Astrocyte of the spinal cord (primary cell): Measurements from ENCODE around the gene MYRIP.

Experiments
- DNase-seq: peaks from one replicate; pipeline ENCODE4 v3.0.0; 2011; ENCODE audit warnings: low read depth, low spot score
- H3K4me3 ChIP-seq: 2 replicates; pipeline ENCODE4 v1.5.1; 2011; ENCODE audit warnings: low read depth, mild to moderate bottlenecking, low read length, moderate library complexity
- in situ Hi-C: cut with HindIII; loops from 2 replicates; pipeline ENCODE4 v1.10.0; 2017; ENCODE audit warnings: low sequenced_read_pairs
- TF ChIP-seq, protein P1 (sequence below): IDR thresholded peaks from 2 replicates; pipeline ENCODE4 v1.5.1; 2012; ENCODE audit warnings: low read depth, mild to moderate bottlenecking, low read length, inconsistent platforms

The MYRIP gene

DNA sequence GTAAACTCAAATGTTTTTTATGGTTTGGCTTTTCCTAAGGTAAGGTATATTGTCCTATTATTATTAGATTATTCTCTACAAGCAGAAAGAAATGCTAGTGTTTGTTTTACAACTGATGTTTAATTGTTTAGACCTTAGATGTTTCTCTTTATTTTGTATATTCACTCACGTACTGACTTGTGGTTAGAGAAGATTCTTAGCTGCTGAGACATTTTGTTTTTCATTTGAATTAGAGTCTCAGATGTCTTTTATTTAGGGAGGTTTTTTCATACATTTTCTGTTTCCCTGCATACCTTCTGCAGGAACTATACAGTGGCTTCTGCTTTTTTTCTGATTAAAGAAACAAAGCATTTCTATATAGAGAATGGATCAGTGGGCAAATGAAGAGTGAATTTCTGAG, 110.9 kb downstream of the MYRIP start:
- TF ChIP-seq, protein P1, sequence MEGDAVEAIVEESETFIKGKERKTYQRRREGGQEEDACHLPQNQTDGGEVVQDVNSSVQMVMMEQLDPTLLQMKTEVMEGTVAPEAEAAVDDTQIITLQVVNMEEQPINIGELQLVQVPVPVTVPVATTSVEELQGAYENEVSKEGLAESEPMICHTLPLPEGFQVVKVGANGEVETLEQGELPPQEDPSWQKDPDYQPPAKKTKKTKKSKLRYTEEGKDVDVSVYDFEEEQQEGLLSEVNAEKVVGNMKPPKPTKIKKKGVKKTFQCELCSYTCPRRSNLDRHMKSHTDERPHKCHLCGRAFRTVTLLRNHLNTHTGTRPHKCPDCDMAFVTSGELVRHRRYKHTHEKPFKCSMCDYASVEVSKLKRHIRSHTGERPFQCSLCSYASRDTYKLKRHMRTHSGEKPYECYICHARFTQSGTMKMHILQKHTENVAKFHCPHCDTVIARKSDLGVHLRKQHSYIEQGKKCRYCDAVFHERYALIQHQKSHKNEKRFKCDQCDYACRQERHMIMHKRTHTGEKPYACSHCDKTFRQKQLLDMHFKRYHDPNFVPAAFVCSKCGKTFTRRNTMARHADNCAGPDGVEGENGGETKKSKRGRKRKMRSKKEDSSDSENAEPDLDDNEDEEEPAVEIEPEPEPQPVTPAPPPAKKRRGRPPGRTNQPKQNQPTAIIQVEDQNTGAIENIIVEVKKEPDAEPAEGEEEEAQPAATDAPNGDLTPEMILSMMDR = no peak
- H3K4me3 ChIP-seq = no peak overlapping the region
- in situ Hi-C loops = no loop called here
- DNase-seq = peak; percentile 13

DNA sequence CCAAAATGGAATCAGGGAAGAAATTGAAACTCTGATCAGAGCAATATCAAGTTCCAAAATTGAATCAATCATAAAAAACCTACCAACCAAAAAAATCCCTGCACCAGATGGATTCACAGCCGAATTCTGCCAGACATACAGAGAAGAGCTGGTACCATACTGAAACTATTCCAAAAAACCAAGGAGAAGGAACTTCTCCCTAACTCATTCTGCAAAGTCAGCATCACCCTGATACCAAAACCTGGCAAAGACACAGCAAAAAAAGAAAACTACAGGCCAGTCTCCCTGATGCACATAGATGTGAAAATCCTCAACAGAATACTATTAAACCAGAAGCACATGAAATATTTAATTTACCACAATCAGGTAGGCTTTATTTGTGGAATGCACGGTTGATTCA, 118.1 kb downstream of the MYRIP start:
- H3K4me3 ChIP-seq = no peak overlapping the region
- TF ChIP-seq, protein P1 = no peak
- in situ Hi-C loops = no loop called here
- no peak for DNase-seq

DNA sequence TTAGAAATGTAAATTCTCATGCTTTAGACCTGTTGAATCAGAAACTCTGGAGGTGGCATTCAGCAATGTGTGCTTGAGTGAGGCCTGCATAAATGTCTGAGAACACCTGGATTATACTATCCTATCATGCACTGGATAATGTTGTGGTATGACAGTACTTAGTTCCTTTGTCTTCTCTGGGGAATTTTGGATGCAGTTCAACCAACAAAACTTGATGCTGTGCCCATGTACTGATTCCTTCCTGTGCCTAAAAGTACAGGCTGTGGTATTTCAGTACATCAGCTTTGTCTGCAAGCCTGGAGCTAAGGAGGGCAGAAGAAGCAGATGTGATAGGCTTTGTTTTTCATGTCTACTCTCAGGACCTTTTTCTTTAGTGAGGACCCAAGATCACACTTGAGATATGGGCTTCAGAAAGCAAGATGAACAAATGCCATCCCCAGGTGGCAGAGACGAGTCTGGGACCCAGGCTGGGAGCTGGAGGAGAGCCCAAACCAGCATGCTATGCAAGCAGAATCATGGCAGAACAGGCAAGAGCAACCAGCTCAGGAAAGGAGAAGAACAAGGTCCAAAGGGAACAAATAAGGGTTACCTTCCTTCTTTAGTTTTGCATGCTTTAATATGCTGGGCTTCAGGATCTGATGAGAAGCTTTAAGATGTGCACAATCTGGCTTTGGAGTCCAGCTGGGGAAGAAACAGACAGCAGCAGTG, 124.7 kb downstream of the MYRIP start:
- in situ Hi-C loops = no loop called here
- H3K4me3 ChIP-seq = no peak overlapping the region
- no peak for DNase-seq
- TF ChIP-seq, protein P1 = no peak

DNA sequence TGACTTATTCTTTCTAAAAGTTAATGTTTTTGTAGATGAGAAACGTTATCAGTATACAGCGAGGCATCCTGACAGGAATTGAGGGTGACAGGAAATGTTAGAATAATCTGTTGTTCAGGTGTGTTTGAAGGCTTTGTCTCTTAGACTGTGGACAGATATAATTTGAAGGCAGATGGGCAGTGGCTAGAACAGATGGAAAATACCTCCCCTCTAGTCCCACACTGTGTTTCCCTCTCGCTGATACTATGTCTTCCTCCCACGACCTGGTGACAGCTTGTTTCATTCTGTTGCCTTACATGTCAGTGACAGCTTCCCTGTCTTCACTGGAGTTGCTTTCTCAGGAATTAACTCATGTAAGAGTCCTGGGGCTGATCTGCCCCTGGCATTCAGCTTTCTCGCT, 125.3 kb downstream of the MYRIP start:
- TF ChIP-seq, protein P1 = no peak
- no peak overlapping the region for H3K4me3 ChIP-seq
- in situ Hi-C loops = no loop called here
- DNase-seq = no peak

DNA sequence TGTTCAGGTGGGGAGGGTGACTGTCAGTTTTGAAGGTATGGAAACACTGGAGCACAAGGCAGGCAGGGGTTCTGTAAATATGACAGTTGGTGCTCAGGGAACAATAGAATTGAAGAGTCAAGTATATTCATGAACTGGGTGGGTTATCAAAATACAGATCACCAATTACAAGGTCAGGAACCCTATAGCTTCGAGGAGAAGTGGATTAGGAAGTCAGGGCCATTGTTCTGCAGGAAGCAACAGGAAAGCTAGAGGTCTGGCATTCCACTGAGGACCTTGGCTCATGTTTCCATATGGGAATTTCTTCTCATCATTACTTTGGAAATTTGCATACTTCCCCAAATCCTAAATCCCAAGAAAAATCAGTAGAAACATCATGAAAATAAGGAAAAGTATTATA, 125.9 kb downstream of the MYRIP start:
- no peak for DNase-seq
- TF ChIP-seq, protein P1 = no peak
- H3K4me3 ChIP-seq = no peak overlapping the region
- in situ Hi-C loops = no loop called here

DNA sequence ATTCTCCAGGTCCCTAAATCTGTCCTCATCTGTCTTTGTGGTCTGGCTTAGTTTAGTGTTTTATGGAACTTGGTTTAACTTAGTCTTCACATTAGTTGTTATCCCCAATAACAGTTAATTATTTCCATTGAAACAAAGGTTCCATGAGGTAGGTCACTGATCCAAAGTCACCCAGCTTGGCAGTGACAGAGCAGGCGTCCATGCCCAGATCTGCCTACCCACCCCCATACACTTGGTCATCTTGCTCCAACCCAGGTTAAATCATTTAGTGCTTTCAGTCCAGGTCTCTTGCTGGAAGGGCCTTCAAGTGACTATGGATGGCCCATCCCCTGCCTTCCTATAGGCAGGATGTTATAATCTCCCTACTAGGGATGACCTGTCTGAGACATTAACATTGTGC, 127.4 kb downstream of the MYRIP start:
- DNase-seq = no peak
- no peak overlapping the region for H3K4me3 ChIP-seq
- in situ Hi-C loops = no loop called here
- TF ChIP-seq, protein P1 = no peak
